Endothelial cell (in vitro differentiated cells): ENCODE data around the gene VSIR. TPM values are rescaled to one million over a fixed set of nuclear protein-coding genes. Genes with fewer than 3 reads are reported as not detected.

Source experiments
- DNase-seq: peaks from one replicate; pipeline ENCODE4 v3.0.0; 2021; ENCODE audit warnings: low spot score
- H3K27ac Mint-ChIP-seq: one replicate; pipeline ENCODE4 v1.8.0; 2021; ENCODE audit warnings: mixed read lengths, inconsistent platforms; ENCODE audit not compliant: unreplicated experiment
- H3K27me3 Mint-ChIP-seq: one replicate; pipeline ENCODE4 v1.8.0; 2021; ENCODE audit warnings: mild to moderate bottlenecking, moderate library complexity, mixed read lengths, inconsistent platforms; ENCODE audit not compliant: unreplicated experiment
- H3K36me3 Mint-ChIP-seq: one replicate; pipeline ENCODE4 v1.8.0; 2021; ENCODE audit warnings: mild to moderate bottlenecking, low read depth, mixed read lengths, inconsistent platforms; ENCODE audit not compliant: unreplicated experiment
- H3K4me1 Mint-ChIP-seq: one replicate; pipeline ENCODE4 v1.8.0; 2021; ENCODE audit warnings: mild to moderate bottlenecking, mixed read lengths, inconsistent platforms; ENCODE audit not compliant: unreplicated experiment
- H3K4me3 Mint-ChIP-seq: one replicate; pipeline ENCODE4 v1.8.0; 2021; ENCODE audit warnings: mild to moderate bottlenecking, mixed read lengths, inconsistent platforms; ENCODE audit not compliant: unreplicated experiment
- H3K9me3 Mint-ChIP-seq: one replicate; pipeline ENCODE4 v1.8.0; 2021; ENCODE audit warnings: mixed read lengths, inconsistent platforms; ENCODE audit not compliant: unreplicated experiment
- total RNA-seq: library from RNA; stranded (reverse); fragmentation: NEBNext Ultra II Directional; extraction: Animal tissue kit (Norgen Biotek cat#: 25700); gene quantifications from one replicate; pipeline ENCODE4 v1.2.1, GENCODE V29; 2021; ENCODE audit not compliant: unreplicated experiment
- TF ChIP-seq, protein P1 (sequence below): fragments of 200-600 bp; sonication (generic); IDR thresholded peaks from one replicate; pipeline ENCODE4 v1.5.0; 2021; ENCODE audit warnings: antibody characterized with exemption; ENCODE audit not compliant: unreplicated experiment

VSIR gene
- total RNA-seq, 1 donor from 2014 or later, result 86.1 TPM

DNA sequence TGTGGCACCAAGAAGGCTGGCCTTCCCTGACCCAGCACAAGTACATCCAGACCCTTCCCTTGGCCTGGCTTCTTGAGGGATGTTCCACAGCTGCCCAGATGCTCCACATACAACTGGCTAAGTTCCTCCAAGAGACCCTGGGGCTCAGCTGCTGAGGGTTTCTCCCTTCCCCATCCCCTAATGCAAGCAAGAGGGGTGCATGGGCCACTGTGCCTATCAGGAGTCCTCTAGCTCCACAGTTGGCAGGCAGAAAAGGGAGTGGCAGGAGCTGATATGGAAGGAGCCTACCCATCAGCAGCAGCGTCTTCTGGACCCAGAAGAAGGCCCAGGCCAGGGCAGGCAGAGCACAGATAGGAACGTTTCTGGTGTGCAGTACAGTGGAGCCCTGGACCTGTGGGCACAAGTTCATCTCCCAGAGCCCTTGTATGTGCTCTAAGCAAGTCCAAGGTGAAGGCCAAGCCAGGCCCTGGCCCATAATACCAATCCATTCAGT lies 26.2 kb downstream of the VSIR start:
- no peaks in the 10 kb centered on the region for H3K9me3 Mint-ChIP-seq
- peaks cover 15% of the 10 kb centered on the region for H3K27me3 Mint-ChIP-seq
- TF ChIP-seq, protein P1, sequence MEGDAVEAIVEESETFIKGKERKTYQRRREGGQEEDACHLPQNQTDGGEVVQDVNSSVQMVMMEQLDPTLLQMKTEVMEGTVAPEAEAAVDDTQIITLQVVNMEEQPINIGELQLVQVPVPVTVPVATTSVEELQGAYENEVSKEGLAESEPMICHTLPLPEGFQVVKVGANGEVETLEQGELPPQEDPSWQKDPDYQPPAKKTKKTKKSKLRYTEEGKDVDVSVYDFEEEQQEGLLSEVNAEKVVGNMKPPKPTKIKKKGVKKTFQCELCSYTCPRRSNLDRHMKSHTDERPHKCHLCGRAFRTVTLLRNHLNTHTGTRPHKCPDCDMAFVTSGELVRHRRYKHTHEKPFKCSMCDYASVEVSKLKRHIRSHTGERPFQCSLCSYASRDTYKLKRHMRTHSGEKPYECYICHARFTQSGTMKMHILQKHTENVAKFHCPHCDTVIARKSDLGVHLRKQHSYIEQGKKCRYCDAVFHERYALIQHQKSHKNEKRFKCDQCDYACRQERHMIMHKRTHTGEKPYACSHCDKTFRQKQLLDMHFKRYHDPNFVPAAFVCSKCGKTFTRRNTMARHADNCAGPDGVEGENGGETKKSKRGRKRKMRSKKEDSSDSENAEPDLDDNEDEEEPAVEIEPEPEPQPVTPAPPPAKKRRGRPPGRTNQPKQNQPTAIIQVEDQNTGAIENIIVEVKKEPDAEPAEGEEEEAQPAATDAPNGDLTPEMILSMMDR, result no peak
- peaks cover 42% of the 10 kb centered on the region for H3K4me1 Mint-ChIP-seq
- no peak for DNase-seq
- peaks cover 14% of the 10 kb centered on the region for H3K36me3 Mint-ChIP-seq
- peak overlapping the region; percentile 62 for H3K4me3 Mint-ChIP-seq
- H3K27ac Mint-ChIP-seq, result peak overlapping the region; percentile 87

DNA sequence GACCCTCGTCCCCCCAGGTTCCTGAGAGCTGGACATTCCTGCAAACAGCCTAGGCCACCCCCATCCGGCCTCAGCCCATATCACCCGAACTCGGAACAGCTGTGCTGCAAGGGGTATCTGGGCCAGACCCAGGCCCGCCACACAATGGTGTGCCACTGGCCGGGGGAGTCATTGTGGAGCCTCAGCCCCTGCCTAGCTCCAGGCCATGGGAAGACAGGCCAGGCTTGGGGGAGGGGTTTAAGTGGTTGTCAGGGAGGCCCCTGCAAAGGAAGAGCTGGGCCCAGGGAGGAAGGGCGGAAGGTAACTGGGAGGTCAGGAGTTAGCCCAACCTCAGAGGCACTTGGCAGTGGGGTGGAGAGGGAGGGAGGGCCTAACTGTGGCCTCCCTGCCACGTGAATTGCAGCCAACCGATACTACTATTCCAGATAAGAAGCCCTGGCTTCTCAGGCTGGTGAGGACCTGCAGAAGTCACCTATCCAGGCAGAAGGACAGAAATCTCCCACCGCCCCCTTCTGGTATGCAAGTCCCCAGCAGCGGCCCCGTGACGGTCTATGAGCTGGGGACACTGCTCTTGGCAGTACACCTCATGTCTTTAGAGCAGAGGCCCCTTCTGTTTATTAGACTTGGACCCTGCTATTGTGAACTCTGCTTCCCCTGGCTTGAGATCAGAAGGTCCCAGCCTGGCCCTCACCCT lies 26.8 kb downstream of the VSIR start:
- Mint-ChIP-seq H3K4me1 (peaks cover 42% of the 10 kb centered on the region), H3K4me3 (no peak overlapping the region), H3K36me3 (peaks cover 10% of the 10 kb centered on the region), H3K27ac (peak overlapping the region; percentile 81), H3K9me3 (no peaks in the 10 kb centered on the region), H3K27me3 (peaks cover 10% of the 10 kb centered on the region)
- DNase-seq, result no peak
- TF ChIP-seq, protein P1, result no peak

DNA sequence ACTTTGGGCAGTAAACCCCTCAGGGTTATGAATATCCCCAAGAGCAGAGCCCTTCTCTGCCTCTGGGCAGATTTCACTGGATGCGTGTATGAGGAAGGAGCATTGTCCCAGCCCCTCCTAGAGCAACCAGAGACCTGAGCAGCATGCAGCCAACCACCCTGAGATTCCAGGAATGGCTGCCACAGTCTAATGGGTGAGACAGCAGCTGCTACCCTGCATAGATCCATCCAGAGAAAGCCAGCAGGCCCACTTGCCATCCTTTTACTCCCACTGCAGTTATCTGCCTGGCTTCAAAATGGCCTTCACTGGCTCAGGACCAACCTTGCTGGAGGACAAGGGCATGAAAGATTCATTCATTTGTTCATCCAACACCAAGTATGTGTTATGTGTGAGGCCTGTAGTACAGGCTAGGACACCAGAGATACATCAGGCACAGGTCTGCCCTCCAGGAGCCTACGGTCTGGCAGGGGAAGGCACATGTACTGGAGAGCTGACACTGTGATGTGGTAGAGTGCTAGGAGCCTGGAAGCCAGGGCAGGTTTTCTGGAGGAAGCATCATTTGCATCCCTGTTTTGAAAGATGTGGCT lies 27.6 kb downstream of the VSIR start:
- Mint-ChIP-seq H3K36me3 (peaks cover 8% of the 10 kb centered on the region), H3K27me3 (peaks cover 10% of the 10 kb centered on the region), H3K4me3 (no peak overlapping the region), H3K4me1 (peaks cover 42% of the 10 kb centered on the region), H3K27ac (peak overlapping the region; percentile 17), H3K9me3 (no peaks in the 10 kb centered on the region)
- TF ChIP-seq, protein P1, result no peak
- DNase-seq, result no peak

DNA sequence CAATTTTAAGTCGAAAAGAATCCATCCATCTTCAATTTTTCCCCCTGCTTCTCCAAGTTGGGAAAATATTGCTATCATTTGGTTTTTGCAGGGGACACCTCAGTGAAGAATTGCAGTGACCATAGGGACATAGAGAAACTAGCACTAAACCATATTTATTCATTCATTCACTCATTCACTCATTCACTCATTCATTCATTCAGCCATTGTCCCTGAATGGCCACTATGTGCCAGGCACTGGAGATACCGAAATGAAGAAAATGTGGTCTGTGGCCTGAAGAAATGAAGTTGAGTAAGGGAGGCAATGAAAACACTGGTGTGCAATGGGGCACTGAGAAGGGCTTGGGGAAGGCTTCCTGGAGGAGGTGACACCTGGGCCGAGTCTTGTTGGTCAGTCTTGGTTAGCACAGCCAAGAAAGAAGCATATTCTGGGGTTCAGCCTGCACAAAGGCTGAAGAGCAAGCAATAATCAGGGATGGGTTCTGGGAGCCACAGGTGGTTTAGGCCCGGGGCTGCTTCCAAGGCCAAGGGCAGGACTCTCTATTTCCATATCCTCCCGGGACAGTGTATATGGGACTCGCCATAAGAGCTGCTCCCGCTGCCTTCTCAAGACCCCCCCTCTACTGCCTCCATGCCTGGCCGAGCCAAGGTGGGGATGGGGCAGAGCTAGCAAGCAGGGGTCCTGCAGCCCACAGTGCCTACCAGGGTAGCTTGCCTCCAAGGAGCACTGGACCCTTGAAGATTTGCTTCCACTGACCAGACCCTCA lies 28.2 kb downstream of the VSIR start:
- Mint-ChIP-seq H3K27ac (peak overlapping the region; percentile 3), H3K4me3 (no peak overlapping the region)

More for the DNA sequence above, 28.2 kb downstream of the VSIR start:
- Mint-ChIP-seq H3K36me3 (peaks cover 3% of the 10 kb centered on the region), H3K9me3 (no peaks in the 10 kb centered on the region), H3K27me3 (peaks cover 10% of the 10 kb centered on the region), H3K4me1 (peaks cover 38% of the 10 kb centered on the region)
- no peak for DNase-seq
- TF ChIP-seq, protein P1, result no peak
